Immature natural killer cell (primary cell): Measurements from ENCODE around the gene PKDREJ. TPM values are rescaled to one million over a fixed set of nuclear protein-coding genes. Genes with fewer than 3 reads are reported as not detected.
"Not testable (repeated sequence)": the region's sequence is repeated elsewhere in the genome, so short reads cannot be mapped to it uniquely, and the experiment has no call there.

Source experiments
- DNase-seq, 3 donors: peaks; one replicate each; pipeline ENCODE4 v3.0.0; 2022; ENCODE audit warnings: mixed read lengths in 1 of 3
- H3K27ac Mint-ChIP-seq, 6 donors: one replicate each; pipeline ENCODE4 v1.8.0; 2020; ENCODE audit warnings: mixed read lengths in 6 of 6, mild to moderate bottlenecking in 5 of 6, inconsistent platforms in 4 of 6, moderate library complexity in 3 of 6
- H3K27me3 Mint-ChIP-seq, 3 donors: one replicate each; pipeline ENCODE4 v1.8.0; 2020 to 2021; ENCODE audit warnings: low read depth in 3 of 3, mild to moderate bottlenecking in 3 of 3, mixed read lengths in 3 of 3, moderate library complexity in 3 of 3, inconsistent platforms in 1 of 3
- H3K36me3 Mint-ChIP-seq, 3 donors: one replicate each; pipeline ENCODE4 v1.8.0; 2020; ENCODE audit warnings: mixed read lengths in 3 of 3, inconsistent platforms in 2 of 3, mild to moderate bottlenecking in 2 of 3
- H3K4me1 Mint-ChIP-seq, 2 donors: one replicate each; pipeline ENCODE4 v1.8.0; 2020; ENCODE audit warnings: inconsistent platforms in 2 of 2, mild to moderate bottlenecking in 2 of 2, mixed read lengths in 2 of 2, moderate library complexity in 1 of 2
- H3K4me3 Mint-ChIP-seq, 5 donors: one replicate each; pipeline ENCODE4 v1.8.0; 2020; ENCODE audit warnings: mild to moderate bottlenecking in 5 of 5, mixed read lengths in 5 of 5, inconsistent platforms in 3 of 5, moderate library complexity in 3 of 5
- H3K9me3 Mint-ChIP-seq, 6 donors: one replicate each; pipeline ENCODE4 v1.8.0; 2020; ENCODE audit warnings: mild to moderate bottlenecking in 6 of 6, mixed read lengths in 6 of 6, inconsistent platforms in 4 of 6, moderate library complexity in 3 of 6
- polyA plus RNA-seq, 3 donors: library from polyadenylated mRNA; unstranded; fragments of 300-500 nt; fragmentation: Illumina TruSeq; gene quantifications; one replicate each; pipeline ENCODE4 v1.2.3, GENCODE V29; 2021

PKDREJ gene, protein sequence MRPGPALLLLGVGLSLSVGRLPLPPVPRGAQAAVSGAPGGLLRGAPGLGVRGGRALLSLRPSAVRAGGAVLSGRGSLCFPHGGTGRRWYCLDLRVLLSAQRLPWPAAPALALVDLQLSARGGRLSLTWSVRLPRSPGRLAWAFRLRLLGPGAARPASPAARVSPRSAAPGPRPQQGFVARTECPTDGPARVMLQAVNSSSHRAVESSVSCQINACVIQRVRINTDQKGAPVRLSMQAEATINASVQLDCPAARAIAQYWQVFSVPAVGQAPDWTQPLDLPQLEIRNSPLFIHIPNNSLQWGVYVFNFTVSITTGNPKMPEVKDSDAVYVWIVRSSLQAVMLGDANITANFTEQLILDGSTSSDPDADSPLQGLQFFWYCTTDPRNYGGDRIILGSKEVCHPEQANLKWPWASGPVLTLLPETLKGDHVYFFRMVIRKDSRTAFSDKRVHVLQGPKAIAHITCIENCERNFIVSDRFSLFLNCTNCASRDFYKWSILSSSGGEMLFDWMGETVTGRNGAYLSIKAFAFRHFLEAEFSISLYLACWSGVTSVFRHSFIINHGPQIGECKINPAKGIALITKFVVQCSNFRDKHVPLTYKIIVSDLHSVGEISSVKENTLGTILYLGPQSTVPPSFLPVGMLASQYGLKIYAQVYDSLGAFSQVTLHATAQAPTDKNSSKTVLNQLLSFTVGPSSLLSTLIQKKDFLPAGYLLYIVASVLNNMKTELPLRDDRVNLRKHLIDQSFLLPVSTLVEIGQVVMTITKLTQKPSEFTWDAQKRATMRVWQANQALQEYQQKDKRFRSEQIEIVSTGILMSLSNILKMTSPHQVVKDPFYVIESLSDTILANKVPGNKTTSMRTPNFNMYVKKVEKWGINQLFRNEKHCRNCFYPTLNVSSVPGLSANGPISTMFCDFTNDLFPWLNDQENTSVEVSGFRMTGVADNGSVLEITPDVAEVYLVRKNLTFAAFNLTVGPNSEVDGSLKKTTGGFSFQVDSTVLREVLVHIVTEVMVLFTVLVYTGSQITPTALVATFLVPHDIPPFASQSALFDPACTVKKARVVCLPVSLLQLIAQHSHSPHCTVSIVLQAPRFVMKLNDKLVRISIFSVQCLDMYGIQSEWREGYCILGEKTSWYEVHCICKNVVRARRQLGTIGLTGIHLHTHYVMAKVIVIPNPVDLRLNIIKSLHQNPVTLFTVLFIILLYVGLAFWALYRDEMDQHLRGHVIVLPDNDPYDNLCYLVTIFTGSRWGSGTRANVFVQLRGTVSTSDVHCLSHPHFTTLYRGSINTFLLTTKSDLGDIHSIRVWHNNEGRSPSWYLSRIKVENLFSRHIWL (N-terminal part only)
- polyA plus RNA-seq, result under 1 TPM in 2 of 3 donors, not detected in 1; 0.20 to 0.59 TPM

DNA sequence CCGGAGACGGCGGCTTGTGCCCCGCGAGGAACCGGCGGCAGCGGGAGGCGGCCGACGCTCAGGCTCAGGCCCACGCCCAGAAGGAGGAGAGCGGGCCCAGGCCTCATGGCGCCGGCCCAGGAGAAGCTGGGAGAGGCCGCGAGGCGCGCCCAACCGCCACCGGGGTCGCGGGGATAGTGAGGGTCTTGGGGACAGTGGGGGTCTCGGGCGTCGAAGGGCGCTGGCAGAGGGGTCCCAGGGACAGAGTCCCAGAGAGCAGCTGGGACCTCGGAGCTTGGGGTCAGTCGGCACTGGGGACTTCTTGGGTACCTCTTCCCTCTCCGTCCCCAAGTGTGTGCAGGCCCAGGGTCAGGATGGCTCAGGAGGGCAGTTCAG is at the start of gene PKDREJ:
TSS of gene PKDREJ (minus strand) at position 128 of the 375 bp plus-strand sequence. CDS start at position 107, 21 bp downstream.
- Mint-ChIP-seq H3K36me3 (no peaks in the 10 kb centered on the region), H3K27ac (peak within 1 kb of the TSS; percentile 76 to 89 (median 82)), H3K9me3 (no peaks in the 10 kb centered on the region), H3K4me3 (peak within 1 kb of the TSS; percentile 70 to 86 (median 79)), H3K27me3 (peaks cover 2 to 7% (median 7%) of the 10 kb centered on the region in 3 donors), H3K4me1 (peaks cover 51 to 61% of the 10 kb centered on the region in 2 donors)
- DNase-seq, result no peak

DNA sequence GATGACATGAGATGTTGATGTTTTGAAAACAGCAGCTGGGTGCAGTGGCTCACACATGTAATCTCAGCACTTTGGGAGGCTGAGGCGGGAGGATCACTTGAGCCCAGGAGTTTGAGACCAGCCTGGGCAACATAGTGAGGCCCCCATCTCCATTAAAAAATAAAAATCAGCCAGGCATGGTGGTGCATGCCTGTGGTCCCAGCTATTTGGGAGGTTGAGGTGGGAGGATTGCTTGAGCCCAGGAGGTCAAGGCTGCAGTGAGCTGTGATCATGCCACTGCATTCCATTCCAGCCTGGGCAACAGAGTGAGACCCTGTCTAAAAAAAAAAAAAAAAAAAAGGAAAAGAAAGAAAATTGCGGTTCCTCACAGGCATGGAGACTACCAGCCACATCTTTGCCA is 49.7 kb upstream of the PKDREJ start:
- H3K4me1 Mint-ChIP-seq, H3K27ac Mint-ChIP-seq, H3K4me3 Mint-ChIP-seq, H3K36me3 Mint-ChIP-seq, H3K9me3 Mint-ChIP-seq, H3K27me3 Mint-ChIP-seq, DNase-seq: not testable (repeated sequence)

DNA sequence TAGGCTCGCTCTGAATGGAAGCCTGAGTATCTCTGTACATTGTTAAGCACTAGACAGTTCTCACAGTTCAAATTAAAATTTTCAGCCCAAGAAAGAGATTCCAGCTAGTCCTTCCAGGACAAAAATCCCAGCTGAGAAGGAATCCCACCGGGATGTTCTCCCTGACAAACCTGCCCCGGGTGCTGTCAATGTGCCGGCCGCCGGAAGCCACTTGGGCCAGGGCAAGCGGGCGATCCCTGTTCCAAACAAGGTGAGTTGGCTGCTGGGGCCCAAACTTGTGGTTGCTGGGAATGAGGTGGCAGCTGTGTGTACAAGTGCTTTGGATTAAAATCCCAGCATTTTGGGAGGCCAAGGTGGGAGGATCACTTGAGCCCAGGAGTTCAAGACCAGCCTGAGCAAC is 48.9 kb upstream of the PKDREJ start:
- no peak overlapping the region for H3K4me3 Mint-ChIP-seq
- peaks cover 0 to 3% (median 0%) of the 10 kb centered on the region in 3 donors for H3K36me3 Mint-ChIP-seq
- no peaks in the 10 kb centered on the region for H3K4me1 Mint-ChIP-seq
- H3K27me3 Mint-ChIP-seq, result no peaks in the 10 kb centered on the region
- DNase-seq, result no peak
- peak overlapping the region in 1 of 6 donors; percentile 72 for H3K27ac Mint-ChIP-seq
- H3K9me3 Mint-ChIP-seq, result no peaks in the 10 kb centered on the region

DNA sequence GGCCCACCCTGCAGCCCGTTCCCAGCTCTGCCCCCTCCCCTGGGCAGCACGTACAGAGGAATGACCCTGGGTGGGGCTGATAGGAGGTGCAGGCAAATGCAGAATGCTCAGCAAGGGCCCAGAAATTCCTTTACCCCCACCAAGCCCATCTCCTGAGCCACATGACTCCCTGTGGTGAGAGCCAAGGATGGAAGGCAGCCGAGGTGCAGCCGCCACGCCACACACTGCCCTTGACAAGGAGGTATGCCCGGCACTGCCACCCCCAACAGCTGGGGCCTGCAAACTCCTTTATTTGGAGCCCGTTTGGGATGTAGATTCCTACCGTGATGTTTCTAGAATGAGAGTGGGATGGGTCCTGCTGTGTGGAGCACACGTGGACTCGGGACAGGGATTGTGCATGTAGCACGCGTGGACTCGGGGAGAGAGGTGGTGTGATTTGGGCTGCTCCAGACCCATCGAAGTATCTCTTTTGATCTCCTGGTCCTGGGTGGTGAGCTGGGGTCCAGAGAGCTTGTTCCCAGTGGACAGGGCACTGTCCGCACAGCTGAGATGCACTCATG is 46.5 kb upstream of the PKDREJ start:
- no peak overlapping the region for H3K27ac Mint-ChIP-seq
- H3K9me3 Mint-ChIP-seq, result no peaks in the 10 kb centered on the region
- H3K4me1 Mint-ChIP-seq, result no peaks in the 10 kb centered on the region
- no peak overlapping the region for H3K4me3 Mint-ChIP-seq
- no peak for DNase-seq
- H3K36me3 Mint-ChIP-seq, result peaks cover 0 to 3% (median 0%) of the 10 kb centered on the region in 3 donors
- H3K27me3 Mint-ChIP-seq, result no peaks in the 10 kb centered on the region

DNA sequence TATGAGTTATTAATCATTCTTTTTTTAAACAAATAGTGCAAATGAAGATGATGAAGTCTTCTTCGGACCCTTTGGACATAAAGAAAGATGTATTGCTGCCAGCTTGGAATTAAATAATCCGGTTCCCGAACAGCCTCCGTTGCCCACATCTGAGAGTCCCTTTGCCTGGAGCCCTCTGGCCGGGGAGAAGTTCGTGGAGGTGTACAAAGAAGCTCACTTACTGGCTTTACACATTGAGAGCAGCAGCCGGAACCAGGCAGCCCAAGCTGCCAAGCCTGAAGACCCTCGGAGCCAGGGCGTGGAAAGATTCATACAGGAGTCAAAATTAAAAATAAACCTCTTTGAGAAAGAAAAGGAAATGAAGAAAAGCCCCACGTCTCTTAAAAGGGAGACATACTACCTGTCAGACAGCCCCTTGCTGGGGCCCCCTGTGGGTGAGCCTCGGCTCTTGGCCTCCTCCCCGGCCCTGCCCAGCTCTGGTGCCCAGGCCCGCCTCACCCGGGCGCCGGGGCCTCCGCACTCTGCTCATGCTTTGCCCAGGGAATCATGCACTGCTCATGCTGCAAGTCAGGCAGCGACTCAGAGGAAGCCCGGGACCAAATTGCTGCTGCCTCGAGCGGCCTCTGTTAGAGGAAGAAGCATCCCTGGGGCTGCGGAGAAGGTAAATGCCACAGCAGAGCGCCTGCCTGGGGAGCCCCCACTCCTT is 45.3 kb upstream of the PKDREJ start:
- H3K27ac Mint-ChIP-seq, result no peak overlapping the region
- no peaks in the 10 kb centered on the region for H3K9me3 Mint-ChIP-seq
- H3K4me1 Mint-ChIP-seq, result no peaks in the 10 kb centered on the region
- H3K4me3 Mint-ChIP-seq, result no peak overlapping the region
- peaks cover 0 to 3% (median 0%) of the 10 kb centered on the region in 3 donors for H3K36me3 Mint-ChIP-seq
- no peak for DNase-seq
- no peaks in the 10 kb centered on the region for H3K27me3 Mint-ChIP-seq

DNA sequence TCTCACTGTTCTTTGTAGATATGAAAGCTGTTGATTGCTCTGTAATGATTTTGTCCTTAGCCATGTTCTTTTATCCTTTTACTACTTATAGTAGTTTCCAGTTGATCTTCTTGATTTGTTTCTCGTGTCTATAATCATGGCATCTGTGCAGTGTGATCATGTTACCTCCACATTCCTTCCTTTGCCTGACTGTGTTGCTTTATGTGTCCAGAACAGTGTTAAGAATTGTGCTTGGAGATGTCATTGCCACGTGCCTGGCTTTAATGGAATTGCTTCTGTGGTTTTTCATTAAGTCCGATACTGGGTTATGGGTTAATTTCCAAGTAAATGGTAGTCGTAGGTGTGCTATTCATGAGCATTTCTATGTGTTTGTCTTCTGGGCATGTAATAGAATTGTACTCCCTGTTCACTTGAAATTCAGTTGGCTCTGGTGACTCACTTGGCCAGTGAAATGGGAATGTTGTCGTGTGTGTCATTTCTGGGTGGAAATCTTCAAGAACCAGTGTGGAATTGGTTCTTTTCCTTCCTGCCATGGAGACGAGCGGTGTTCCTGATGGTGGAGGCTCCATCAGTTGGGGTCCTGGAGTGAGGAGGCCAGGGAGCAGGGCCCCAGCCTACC is 40.3 kb upstream of the PKDREJ start:
- H3K27me3 Mint-ChIP-seq, result peaks cover 0 to 3% (median 2%) of the 10 kb centered on the region in 3 donors
- H3K4me3 Mint-ChIP-seq, result no peak overlapping the region
- no peak overlapping the region for H3K27ac Mint-ChIP-seq

DNA sequence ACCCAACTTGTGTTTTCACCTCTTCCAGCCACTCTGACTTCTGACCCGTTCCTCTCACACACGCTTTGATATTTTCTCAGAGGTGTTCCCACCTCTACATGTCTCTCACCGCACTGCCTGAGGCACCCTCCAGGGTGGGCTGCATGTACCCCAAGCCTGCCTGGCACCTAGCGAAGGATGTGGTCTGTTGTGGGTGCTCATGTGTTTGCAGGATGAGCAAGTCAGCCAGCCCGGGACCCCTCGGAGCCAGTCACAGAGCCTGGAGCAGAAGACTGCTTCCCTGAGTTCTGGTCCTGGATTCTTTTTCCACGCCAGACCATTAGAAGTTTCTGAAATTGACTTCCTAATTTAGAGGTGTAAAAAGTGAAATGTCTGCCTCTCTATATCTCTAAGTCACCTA is 37.3 kb upstream of the PKDREJ start:
- Mint-ChIP-seq H3K9me3 (no peaks in the 10 kb centered on the region), H3K36me3 (peaks cover 0 to 4% (median 3%) of the 10 kb centered on the region in 3 donors), H3K27ac (no peak overlapping the region), H3K27me3 (peaks cover 6 to 12% (median 7%) of the 10 kb centered on the region in 3 donors), H3K4me1 (peaks cover 20 to 22% of the 10 kb centered on the region in 2 donors), H3K4me3 (no peak overlapping the region)
- no peak for DNase-seq

More for the DNA sequence above, 40.3 kb upstream of the PKDREJ start:
- Mint-ChIP-seq H3K4me1 (peaks cover 0 to 1% of the 10 kb centered on the region in 2 donors), H3K36me3 (peaks cover 0 to 4% (median 3%) of the 10 kb centered on the region in 3 donors), H3K9me3 (no peaks in the 10 kb centered on the region)
- no peak for DNase-seq

DNA sequence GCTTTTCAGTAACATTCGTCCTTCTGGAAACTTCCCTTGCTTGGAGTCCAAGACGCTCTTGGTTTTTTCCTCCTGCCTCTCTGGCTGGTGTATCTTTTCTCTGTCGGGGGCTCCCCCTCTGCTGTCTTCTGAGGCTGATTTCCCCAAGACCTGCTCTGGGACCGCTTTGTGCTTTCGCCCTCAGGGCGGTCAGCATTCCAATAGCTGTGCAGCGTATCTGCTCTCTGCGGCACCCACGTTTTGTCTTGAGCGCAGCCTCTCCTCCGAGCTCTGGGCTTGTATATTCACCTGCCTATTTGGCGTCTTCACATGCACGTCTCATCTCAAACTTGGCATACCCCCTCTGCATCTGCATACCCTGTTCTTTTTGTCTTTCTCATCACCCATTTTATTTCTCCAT is 36.0 kb upstream of the PKDREJ start:
- Mint-ChIP-seq H3K27ac (no peak overlapping the region), H3K9me3 (peaks cover 0 to 1% (median 0%) of the 10 kb centered on the region in 6 donors), H3K27me3 (peaks cover 8 to 13% (median 10%) of the 10 kb centered on the region in 3 donors), H3K4me3 (peak overlapping the region in 4 of 5 donors; percentile 50 to 66 (median 58)), H3K4me1 (peaks cover 31% of the 10 kb centered on the region in 2 donors), H3K36me3 (peaks cover 0 to 4% (median 3%) of the 10 kb centered on the region in 3 donors)
- DNase-seq, result no peak

DNA sequence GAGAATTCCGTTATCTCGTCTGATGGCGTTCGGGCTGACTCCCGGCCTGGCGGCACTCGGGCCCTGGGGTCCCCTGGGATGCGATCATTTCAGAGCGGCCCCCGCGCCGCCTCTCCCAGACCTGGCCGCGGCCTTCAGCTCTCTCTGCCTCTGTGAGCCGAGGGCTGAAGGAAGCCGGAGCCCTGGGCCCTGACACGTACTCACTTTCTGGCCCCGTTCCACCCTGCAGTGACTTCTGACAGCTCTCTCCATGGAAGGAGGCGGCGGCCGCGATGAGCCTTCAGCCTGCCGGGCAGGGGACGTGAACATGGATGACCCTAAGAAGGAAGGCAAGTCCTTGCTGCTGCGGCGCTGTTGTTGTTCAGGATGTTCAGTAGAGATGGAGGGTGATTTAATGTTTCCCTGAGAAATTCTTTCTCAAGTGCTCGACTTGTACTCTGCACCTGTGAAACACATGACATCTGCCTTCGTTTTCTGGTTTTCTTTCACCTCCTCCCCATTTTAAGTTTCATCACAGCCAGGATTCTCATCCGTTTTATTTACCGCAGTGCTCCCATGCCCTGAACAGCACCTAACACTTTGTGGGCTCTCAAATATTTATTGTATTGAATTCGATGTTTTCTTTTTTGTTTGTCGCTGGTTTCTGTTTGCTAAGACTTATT is 34.1 kb upstream of the PKDREJ start:
- no peak for DNase-seq
- Mint-ChIP-seq H3K9me3 (peaks cover 0 to 1% (median 0%) of the 10 kb centered on the region in 6 donors), H3K4me1 (peaks cover 48 to 49% of the 10 kb centered on the region in 2 donors), H3K27ac (peak overlapping the region in 5 of 6 donors; percentile 13 to 78 (median 28)), H3K36me3 (peaks cover 15 to 20% (median 15%) of the 10 kb centered on the region in 3 donors), H3K4me3 (peak overlapping the region; percentile 71 to 88 (median 82)), H3K27me3 (peaks cover 14 to 20% (median 15%) of the 10 kb centered on the region in 3 donors)

DNA sequence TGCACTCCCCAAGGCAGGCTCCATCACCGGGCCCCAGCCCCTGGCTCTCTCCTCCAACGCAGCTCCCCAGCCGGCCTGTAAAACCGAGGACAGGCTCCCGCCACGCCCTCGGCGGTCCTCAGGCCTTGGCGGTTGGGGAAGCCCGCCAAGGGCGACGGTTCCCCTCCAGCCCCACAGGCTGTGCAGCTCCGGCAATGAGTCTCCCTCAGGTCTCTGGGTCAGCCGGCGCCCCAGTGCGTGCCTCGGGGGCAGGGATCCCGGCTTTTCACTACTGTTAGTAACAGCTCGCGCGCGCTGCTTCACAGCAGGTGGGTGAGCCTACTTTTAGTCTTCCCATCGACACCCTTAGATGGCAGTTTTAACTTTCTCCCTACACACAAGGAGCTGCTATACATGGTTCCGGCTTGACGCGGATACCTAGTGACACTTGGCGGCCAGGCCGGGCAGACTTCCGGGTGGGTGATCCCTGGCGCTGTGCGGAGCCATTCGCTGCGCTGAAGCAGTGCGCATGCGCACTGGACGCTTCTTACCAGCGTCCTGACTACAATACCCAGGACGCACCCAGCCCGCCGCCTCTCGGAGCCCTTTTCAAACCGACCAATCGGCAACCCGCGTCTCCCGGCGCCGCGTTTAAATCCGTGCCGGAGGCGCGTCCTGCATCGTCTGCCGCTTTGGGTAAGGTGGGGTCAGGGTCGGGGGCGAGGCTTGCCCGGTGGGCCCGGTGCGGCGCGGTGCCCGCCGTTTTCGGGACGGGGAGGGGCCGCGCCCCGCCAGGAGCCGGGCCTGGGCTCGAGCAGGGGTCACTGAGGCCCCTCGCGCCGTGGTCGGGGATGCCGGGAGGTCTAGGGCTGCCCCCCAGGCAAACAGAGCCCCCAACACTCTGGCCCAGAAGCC is 33.4 kb upstream of the PKDREJ start, which contains the start of gene GTSE1:
TSS of gene GTSE1 (plus strand) at position 614 of the 894 bp plus-strand sequence. CDS start 531 bp downstream, outside the sequence.
- Mint-ChIP-seq H3K36me3 (peaks cover 17 to 23% (median 20%) of the 10 kb centered on the region in 3 donors), H3K27me3 (peaks cover 14 to 27% (median 20%) of the 10 kb centered on the region in 3 donors), H3K4me3 (peak within 1 kb of the TSS; percentile 88 to 94 (median 91)), H3K27ac (peak within 1 kb of the TSS; percentile 93 to 99 (median 98)), H3K4me1 (peaks cover 52 to 55% of the 10 kb centered on the region in 2 donors), H3K9me3 (peaks cover 0 to 1% (median 0%) of the 10 kb centered on the region in 6 donors)
- peak; percentile 96 to 98 (median 97) for DNase-seq
